Thoracic aorta (tissue), 2 donors: ENCODE measurements around the gene NELL1. TPM values are rescaled to one million over a fixed set of nuclear protein-coding genes. Genes with fewer than 3 reads are reported as not detected.

Experiments
- ATAC-seq: fragments of 150-250 bp; one replicate; pipeline ENCODE4 v1.8.0; 2017; ENCODE audit warnings: low read depth; ENCODE audit not compliant: insufficient number of reproducible peaks, low FRiP score
- DNase-seq: peaks from one replicate; pipeline ENCODE4 v3.0.0-alpha.2; 2020; ENCODE audit warnings: low spot score
- H3K27ac ChIP-seq, 2 donors: fragments of 200-600 bp; sonication (generic); 1 replicate in 1 of 2; 2 replicates in 1 of 2; pipeline ENCODE4 v1.5.1; 2016; ENCODE audit warnings: mild to moderate bottlenecking in 2 of 2, moderate library complexity in 2 of 2
- H3K27me3 ChIP-seq: fragments of 200-600 bp; sonication (generic); replicated peaks from 2 replicates; pipeline ENCODE4 v1.6.0; 2016; ENCODE audit warnings: mild to moderate bottlenecking; ENCODE audit not compliant: insufficient read depth
- H3K36me3 ChIP-seq: fragments of 200-600 bp; sonication (generic); one replicate; pipeline ENCODE4 v1.5.1; 2016
- H3K4me1 ChIP-seq, 2 donors: fragments of 200-600 bp; sonication (generic); 1 replicate in 1 of 2; 2 replicates in 1 of 2; pipeline versions ENCODE4 v1.5.1 to v1.6.0; 2016; ENCODE audit warnings: low read depth in 2 of 2, mild to moderate bottlenecking in 1 of 2; ENCODE audit not compliant: control insufficient read depth in 1 of 2
- H3K4me3 ChIP-seq: fragments of 200-600 bp; sonication (generic); 2 replicates; pipeline ENCODE4 v1.5.1; 2016; ENCODE audit warnings: mild to moderate bottlenecking
- H3K9me3 ChIP-seq: fragments of 200-600 bp; sonication (generic); 2 replicates; pipeline ENCODE4 v1.5.1; 2016
- total RNA-seq, 2 donors: library from RNA; depleted of rRNA; stranded (reverse); fragments of >200 nt; gene quantifications; one replicate each; pipeline versions ENCODE4 v1.1.0 to v1.2.3, GENCODE V29; 2016
- TF ChIP-seq, protein P1 (sequence below): fragments of 200-600 bp; sonication (generic); IDR thresholded peaks from one replicate; pipeline ENCODE4 v1.5.1; 2019; ENCODE audit warnings: antibody characterized with exemption

The NELL1 gene
- total RNA-seq, 2 donors from 2014 or later = 0.78 TPM; not detected in 1

DNA sequence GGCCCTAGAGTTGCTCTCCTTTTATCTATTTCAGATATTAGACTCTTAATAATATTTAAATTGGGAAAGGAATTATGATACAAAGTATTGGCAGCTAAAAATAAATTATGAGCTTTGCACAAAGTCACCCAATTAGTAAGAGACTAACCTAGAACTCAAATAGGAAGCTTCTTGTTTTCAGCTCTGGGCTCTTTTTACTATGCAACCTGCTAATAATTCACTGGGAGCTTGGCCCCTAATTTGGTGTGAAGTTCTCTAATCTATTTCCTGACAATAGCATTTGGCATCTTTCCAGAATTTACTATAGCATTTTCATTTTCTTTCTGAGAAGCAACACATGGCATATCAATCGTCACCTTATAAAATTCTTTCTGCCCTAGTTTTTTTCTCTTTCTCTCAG lies 795.8 kb downstream of the NELL1 start:
- Histone ChIP-seq H3K4me3 (no peak overlapping the region), H3K4me1 (no peaks in the 10 kb centered on the region), H3K9me3 (peaks cover 5% of the 10 kb centered on the region), H3K27ac (no peak overlapping the region), H3K36me3 (no peaks in the 10 kb centered on the region), H3K27me3 (no peaks in the 10 kb centered on the region)
- ATAC-seq (no peak), DNase-seq (no peak)
- TF ChIP-seq, protein P1, sequence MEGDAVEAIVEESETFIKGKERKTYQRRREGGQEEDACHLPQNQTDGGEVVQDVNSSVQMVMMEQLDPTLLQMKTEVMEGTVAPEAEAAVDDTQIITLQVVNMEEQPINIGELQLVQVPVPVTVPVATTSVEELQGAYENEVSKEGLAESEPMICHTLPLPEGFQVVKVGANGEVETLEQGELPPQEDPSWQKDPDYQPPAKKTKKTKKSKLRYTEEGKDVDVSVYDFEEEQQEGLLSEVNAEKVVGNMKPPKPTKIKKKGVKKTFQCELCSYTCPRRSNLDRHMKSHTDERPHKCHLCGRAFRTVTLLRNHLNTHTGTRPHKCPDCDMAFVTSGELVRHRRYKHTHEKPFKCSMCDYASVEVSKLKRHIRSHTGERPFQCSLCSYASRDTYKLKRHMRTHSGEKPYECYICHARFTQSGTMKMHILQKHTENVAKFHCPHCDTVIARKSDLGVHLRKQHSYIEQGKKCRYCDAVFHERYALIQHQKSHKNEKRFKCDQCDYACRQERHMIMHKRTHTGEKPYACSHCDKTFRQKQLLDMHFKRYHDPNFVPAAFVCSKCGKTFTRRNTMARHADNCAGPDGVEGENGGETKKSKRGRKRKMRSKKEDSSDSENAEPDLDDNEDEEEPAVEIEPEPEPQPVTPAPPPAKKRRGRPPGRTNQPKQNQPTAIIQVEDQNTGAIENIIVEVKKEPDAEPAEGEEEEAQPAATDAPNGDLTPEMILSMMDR = no peak

DNA sequence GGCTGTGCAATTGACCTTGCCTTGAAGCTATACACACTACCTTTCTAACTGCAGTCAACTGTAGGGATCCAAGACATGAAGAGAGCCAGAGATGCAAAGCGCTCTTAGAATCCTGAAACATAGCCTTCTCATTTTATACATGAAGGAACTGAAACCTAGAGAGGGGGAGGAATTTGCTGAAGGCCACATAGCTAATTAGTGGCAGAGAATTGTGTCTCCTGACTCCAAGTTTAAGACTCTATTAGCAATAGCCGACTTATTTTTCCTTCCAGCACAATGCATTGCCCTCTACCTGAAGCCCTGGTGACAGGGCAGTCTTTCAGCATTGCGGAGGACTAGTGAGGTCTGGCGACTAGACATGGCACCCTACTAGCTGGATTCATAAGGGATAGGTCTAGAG lies 796.5 kb downstream of the NELL1 start:
- DNase-seq (no peak), ATAC-seq (no peak)
- Histone ChIP-seq H3K4me1 (no peaks in the 10 kb centered on the region), H3K27me3 (no peaks in the 10 kb centered on the region), H3K9me3 (peaks cover 5% of the 10 kb centered on the region), H3K4me3 (no peak overlapping the region), H3K36me3 (no peaks in the 10 kb centered on the region), H3K27ac (no peak overlapping the region)
- TF ChIP-seq, protein P1 = no peak

DNA sequence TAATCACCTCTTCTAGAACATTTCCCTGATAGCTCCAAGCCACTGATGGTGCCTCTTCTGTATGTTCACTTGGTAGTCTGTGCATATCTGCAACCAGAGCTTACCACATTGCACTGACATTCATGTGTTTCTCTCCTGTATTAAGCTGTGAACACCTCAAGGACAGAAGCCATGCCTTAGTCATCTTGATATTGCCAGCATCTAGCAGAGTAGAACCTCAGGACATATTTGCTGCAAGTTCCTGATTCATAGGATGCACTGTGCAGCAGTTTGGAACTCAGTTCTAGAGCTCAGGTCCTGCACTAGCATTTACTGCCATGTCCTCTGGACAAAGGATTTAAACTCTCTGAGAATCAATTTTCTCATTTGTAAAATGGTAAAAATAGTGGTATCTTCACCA lies 801.1 kb downstream of the NELL1 start:
- Histone ChIP-seq H3K9me3 (no peaks in the 10 kb centered on the region), H3K4me1 (no peaks in the 10 kb centered on the region), H3K4me3 (no peak overlapping the region), H3K27me3 (no peaks in the 10 kb centered on the region), H3K36me3 (no peaks in the 10 kb centered on the region), H3K27ac (no peak overlapping the region)
- DNase-seq = no peak
- TF ChIP-seq, protein P1 = no peak
- ATAC-seq = no peak

DNA sequence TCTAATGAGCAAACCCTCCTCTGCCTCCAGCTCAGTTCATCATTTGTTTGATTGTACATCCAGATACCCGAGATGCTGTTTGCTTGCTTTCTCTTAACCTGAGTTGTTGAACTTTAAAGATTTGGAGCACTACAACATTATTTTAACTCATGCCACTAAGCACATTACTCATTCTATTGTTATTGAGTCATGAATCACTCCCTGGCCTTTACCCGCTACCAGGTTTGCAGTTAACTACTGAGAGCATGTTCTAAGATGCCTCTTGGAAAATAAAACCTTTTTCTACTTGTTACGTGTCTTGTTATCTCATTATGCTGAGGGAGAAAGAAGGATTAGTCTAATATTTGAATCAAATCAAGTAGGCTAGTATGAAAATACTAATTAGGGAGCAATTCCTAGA lies 802.9 kb downstream of the NELL1 start:
- TF ChIP-seq, protein P1 = no peak
- H3K4me3 ChIP-seq = no peak overlapping the region
- H3K9me3 ChIP-seq = no peaks in the 10 kb centered on the region
- ATAC-seq (no peak), DNase-seq (no peak)
- H3K4me1 ChIP-seq = no peaks in the 10 kb centered on the region
- no peaks in the 10 kb centered on the region for H3K36me3 ChIP-seq
- no peak overlapping the region for H3K27ac ChIP-seq
- H3K27me3 ChIP-seq = no peaks in the 10 kb centered on the region

DNA sequence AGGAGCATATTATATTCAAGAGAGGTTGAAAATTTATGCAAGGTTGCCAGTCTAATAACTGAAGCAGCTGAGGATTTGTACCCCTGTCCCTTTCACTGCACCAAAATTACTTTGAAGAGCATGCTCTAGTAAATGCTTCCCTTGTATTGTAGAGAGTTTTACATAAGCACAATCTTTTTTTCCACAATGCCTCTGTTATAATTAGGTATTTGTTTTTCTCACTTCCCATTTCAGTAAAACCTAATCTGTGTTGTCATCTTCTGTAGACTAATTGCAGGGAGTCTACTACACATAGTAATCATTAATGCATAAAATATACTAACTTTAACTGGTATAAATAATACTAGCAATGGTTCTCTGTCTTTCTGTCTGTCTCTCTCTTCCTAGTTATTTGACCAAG lies 805.1 kb downstream of the NELL1 start:
- no peak for DNase-seq
- H3K9me3 ChIP-seq = no peaks in the 10 kb centered on the region
- H3K4me1 ChIP-seq = no peaks in the 10 kb centered on the region
- H3K36me3 ChIP-seq = no peaks in the 10 kb centered on the region
- no peak overlapping the region for H3K27ac ChIP-seq
- no peak overlapping the region for H3K4me3 ChIP-seq
- no peaks in the 10 kb centered on the region for H3K27me3 ChIP-seq
- TF ChIP-seq, protein P1 = no peak
- no peak for ATAC-seq
